ENCODE results near the gene TOPAZ1.
A peak's percentile ranks its signal among the peaks of the same experiment; 100 is the strongest.

The TOPAZ1 gene

GRCh38 chr3:44241706-44242105 is at the start of gene TOPAZ1:
TOPAZ1 (plus strand) TSS chr3:44241886; CDS start chr3:44242054, 168 bp downstream.
- DNase-seq, result no peak

- peak; percentile 75 for DNase-seq
These were observed 43.1 kb upstream of the TOPAZ1 start for GRCh38 chr3:44198284-44199269.

- DNase-seq, result no peak
These were observed 35.4 kb upstream of the TOPAZ1 start for GRCh38 chr3:44206261-44206660.

GRCh38 chr3:44206862-44207652 is 34.6 kb upstream of the TOPAZ1 start:
- no peak for DNase-seq

GRCh38 chr3:44208086-44208485 is 33.6 kb upstream of the TOPAZ1 start:
- peak; percentile 6 for DNase-seq

- DNase-seq, result no peak
These were observed 33.1 kb upstream of the TOPAZ1 start for GRCh38 chr3:44208568-44208967.

GRCh38 chr3:44210967-44211366 is 30.7 kb upstream of the TOPAZ1 start:
- DNase-seq, result no peak

GRCh38 chr3:44222337-44222736 is 19.3 kb upstream of the TOPAZ1 start:
- DNase-seq, result no peak

GRCh38 chr3:44223299-44223698 is 18.4 kb upstream of the TOPAZ1 start:
- DNase-seq, result no peak

- no peak for DNase-seq
These were observed 17.6 kb upstream of the TOPAZ1 start for GRCh38 chr3:44224131-44224530.

DNA sequence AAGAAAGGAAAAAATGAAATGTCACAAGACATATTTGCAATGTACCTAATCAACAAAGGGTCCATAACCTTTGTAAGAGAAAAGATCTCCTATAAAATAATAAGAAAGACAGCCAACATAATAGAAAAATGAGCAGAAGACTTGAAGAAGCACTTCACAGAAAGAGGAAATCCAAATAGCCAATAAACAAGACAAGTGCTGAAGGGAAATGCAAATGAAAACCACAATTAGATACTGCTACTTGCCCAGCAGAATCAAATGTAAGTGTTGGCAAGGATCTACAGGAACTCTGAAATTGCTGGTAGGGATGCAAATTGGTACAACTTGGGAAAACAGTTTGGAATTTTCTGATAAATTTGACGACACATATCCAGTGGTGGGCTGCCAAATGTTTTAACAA is 15.1 kb upstream of the TOPAZ1 start:
- no peak for DNase-seq

DNA sequence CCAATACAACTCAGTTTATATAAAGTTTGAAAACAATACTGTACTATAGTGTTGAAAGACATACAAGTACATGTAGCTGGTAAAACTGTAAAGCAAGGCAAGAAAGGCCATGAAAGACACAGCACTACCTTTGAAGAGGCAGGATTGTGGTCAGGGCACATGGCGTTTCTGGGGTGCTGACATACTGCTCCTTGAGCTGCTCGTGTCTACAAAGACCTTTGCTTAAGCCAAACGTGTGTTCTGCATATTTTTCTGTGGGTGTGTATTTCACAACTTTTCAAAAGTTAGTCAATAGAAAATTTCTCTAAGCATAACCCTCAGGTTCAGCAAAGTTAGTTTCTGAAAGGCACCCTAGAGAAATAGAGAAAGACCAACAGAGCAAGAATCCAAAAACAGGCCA is 14.1 kb upstream of the TOPAZ1 start:
- no peak for DNase-seq

DNA sequence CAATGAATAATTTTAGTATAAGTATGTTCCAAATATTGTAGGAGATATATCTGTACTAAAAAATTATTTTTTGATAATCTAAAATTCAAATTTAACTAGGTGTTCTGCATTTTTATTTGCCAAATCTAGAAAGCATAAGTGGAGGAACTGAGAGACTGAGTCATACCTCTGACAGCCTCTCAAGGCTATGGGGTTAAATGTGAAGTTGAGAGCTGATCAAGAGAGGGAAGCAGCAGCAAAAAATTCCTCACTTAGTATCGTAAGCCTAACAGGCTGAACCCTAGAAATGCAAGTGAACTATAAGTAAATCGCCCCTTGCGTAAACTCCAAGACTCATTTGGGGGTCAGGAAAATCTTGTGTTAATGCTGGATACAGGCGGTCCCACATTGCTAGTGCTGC is 12.8 kb upstream of the TOPAZ1 start:
- no peak for DNase-seq

GRCh38 chr3:44232407-44232806 is 9.3 kb upstream of the TOPAZ1 start:
- no peak for DNase-seq

DNA sequence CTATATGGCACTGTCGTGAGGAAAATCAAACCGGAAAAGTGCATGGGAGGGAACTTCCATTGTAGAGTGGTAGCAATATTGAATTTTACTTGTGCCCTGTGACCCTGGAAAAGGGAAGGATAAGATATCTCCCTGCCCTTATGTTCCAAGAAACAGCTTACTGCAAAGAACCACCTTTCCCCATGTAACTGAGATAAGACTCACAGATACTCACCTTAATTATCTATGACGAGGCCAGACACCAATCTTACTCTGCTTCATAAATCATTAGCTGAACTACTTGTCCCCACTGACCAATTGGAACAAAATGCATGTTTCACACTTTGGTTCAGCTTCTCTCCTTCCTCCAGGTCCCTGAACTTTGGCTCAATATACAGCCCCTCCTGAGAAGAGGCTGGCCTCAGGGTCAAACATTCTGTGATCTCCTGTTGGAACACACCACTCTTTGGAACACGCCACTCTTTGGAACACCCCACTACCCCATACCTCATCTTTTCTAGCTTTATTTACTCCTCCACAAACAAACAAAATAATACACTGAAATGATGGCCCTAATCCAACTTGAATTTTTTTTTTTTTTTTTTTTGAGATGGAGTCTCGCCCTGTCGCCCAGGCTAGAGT is 6.9 kb upstream of the TOPAZ1 start:
- no peak for DNase-seq

GRCh38 chr3:44235604-44236484 is 5.8 kb upstream of the TOPAZ1 start:
- peak; percentile 69 for DNase-seq

DNA sequence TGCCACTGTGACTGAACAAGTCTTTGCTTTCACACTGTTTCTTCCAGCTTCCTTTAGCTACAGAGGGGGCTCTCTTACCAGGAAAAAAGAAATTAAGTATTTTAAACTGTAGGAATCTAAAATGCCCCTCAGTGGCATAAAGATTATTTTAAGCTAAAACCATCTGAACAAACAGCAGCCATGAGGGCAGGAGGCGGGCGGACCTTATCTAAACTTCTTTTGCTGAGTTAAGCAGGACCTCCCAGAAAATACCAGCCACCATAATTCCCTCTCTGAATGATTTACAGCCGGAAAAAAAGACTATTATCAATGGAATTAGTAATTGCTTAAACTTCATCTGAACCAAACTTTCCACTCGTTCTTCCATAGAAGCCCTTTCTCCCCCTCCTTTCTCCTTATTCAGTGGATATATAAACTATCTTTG is 5.2 kb upstream of the TOPAZ1 start:
- DNase-seq, result no peak

GRCh38 chr3:44237161-44237560 is 4.5 kb upstream of the TOPAZ1 start:
- DNase-seq, result no peak

DNA sequence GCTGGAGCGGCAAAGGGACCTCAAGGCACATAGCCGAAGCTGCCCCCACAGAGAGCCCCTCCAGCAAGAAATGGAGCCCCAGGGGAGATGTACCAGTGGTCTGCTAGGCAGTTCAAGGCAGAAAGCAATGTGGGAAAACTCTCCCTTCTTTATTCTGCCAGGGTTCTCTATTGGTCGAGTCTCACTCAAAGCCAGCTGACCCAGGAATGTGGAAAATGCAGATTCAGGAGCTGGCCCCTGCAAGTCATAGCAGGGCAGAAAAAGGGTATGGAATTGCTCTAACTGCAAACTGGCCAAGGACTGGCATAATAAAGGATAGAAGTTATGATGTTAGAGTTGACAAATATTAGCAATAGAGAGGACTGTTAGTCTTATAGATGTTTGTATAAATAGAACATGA is 4.0 kb upstream of the TOPAZ1 start:
- DNase-seq, result no peak

GRCh38 chr3:44238889-44239288 is 2.8 kb upstream of the TOPAZ1 start:
- DNase-seq, result no peak

- DNase-seq, result no peak
These were observed 1.6 kb upstream of the TOPAZ1 start for GRCh38 chr3:44240061-44240460.

DNA sequence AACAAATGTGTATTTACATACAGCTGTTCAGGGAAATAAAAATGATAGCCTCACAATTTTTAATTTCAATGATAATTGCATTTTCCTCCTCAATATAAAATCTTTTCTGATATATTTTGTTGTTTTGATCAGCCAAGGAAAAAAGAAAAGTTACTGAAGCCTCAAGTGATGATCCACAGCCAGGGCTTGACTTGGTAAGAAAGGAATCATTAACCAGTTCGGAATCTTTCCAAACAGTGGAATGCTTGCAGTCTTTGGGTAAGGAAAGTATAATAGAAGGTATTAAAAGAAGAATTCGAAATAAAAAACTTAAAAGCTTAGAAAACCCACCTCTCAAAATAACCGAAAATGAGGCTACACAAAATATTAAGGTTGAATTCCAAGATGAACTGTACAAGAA is 1.0 kb downstream of the TOPAZ1 start:
- DNase-seq, result no peak

All from activated CD4-positive, alpha-beta T cell treated with anti-CD3 and anti-CD28 coated beads, Interleukin-2, Interleukin-6, amounts not matched to agents 100 ng/mL and 50 ng/mL, durations not matched to agents 16 hours and 8 hours (primary cell).